ENCODE measurements around the gene CUL1.
"Not testable (repeated sequence)": the region's sequence is repeated elsewhere in the genome, so short reads cannot be mapped to it uniquely, and the experiment has no call there.

The CUL1 gene

DNA sequence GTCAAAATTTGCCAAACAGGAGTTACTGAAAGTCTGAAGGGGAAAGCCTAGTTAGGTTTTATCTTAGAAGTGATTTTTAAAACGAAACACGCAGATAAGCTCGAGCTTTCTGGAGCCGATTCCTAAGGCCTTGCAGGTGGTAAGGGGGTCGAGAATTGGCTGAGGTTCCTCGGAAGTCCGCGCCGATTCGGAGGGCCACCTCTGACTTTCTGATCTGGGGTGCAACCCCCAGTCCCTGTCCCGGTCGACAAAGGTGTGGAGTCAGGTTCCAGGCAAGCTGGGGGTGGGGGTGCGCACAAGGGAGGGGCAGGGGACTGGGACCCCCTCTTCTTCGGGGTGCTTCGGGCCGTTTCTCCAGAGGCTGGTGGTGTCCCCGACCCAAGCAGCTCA is 701 bp upstream of the CUL1 start:
- DNase-seq, result no peak

- no peak for DNase-seq
Measured at GRCh38 chr7:148699024-148699781, 500 bp downstream of the CUL1 start.

DNA sequence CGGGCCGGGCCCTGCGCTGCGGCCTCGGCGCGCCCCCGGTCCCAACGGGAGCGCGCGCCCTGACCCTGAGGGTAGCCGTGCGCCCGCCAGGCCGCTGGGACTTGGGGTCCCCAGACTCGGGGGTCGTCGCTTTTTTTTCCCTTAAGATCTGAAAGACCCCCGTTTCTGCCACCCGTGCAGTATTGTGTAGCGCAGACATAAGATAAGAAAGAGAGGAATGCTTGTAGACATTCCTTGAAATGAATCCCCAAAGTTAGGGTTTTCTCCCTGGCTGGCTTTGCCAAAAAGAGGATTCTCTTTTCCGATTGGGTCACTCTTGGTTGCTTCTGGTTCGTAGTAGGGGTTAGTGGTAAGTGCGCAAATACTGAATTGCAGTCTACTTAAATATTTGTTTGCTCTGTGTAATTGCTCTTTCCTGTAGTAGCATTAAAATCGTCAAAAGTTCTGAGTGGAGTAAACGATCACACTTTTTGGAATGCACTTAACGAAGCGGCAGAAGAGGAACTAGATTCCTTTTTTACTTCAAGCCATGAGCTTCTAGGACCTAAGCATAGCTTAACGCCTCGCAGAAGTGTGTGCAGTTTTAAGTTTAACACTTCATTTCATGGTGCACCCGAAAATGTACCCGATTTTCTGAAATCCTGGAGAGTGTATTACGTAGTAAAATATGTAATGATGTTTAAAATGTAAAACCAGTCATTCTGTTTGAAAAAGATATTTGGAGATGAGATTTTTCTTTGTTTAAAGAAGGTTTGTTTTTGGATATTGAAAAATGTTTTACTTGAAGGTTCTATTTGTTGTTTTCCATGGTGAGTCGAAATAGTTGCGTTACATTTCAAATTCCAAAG is 1.3 kb downstream of the CUL1 start:
- no peak for DNase-seq

DNA sequence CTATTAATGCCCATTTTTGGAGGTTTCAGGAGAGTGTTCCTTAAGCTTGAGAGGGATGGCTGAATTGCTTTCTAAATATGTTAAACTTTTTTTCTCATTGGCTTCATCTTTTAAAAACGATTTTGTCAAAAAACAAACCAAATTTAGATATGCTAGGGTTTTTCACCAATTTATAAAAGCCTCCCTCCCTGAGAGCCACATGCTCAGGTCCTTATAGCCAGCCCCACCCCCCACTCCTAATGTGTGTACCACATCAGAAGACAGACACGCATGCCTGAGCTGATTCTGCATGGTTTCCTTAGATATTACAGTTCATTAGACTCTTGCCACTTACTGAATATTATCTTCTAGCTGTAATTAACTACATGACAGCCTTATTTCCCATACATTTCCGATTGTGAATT is 2.0 kb downstream of the CUL1 start:
- DNase-seq, result no peak

DNA sequence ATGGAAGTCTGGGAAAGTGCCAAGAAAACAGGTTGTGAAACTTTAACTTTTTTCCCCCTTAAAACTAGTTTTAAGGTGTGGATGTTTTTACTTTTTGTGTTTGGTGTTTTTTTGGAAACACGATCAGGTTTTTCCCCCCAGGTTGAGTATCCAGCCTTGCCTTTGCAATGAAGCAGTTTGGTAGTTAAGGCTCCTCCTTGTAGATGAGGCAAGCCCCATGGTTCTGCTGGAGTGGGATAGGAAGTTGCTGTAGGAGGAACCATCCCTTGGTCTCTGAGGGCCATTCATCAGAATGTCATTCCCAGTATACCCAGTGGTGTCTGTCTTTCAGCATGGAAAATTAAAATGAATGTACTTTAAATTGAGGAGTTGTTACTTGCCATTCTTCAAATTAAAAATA is 2.7 kb downstream of the CUL1 start:
- DNase-seq, result no peak

GRCh38 chr7:148702876-148703670 is 4.4 kb downstream of the CUL1 start:
- DNase-seq, result no peak

- DNase-seq, result not testable (repeated sequence)
Measured at GRCh38 chr7:148703671-148703962, 4.9 kb downstream of the CUL1 start.

GRCh38 chr7:148704189-148704588 is 5.5 kb downstream of the CUL1 start:
- no peak for DNase-seq

DNA sequence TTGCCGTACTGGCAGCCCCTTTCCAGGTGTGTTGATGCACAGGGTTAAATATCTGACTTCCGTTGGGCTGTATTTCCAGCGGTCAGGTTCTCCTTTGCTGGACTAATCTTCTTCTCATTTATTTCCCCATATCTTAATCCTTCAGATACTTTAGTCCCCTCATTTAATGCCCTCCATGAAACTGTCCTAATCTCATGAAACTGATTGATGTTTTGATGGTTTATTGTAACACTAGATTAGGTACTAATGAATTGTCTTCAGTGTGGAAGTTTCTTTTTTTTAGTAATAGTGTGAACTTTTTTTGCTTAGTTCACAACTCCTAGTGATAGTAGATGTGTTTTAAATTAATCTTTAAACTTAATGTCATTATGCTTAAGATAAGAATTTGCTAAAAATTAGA is 6.3 kb downstream of the CUL1 start:
- DNase-seq, result no peak

GRCh38 chr7:148706368-148706767 is 7.7 kb downstream of the CUL1 start:
- no peak for DNase-seq

DNA sequence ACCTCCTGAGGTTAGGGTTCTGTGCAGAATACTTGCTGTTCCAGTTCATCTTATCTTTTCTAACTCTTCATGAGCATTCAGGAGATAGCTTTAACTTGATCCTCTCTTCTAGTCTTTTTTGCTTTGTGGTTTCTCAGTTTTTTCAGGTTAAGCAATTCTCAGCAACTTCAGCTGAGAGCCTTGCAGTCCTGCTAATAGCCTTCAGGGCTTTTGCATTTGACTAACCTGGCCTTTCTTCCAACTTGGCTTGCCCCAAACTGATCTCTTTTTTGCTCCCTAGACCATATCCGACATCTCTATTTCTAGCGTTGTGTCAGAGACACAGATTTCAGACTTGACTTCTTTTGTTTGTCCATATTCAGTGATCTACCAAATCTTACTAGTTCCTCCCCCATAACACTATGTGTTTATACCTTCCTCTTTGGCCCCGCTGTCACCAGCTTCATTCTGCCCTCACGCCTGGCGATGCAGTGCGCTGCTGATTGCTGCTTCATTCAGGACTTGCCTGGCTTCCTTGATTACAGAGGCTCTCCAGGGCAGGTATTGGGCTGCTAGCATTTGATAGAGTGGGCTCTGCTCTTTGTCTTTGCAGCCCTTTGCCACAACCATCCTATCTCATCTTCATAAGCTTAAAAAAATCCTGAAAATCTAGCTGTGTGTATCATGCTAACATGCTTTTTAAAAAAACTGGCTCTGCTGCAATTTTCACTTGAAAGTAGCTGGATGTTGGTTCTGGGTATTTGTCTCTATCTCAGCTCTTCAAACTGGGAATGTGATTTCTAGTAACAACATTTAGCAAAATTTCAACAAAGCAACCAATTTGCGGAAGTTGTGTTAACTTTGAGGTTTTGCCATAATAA is 9.6 kb downstream of the CUL1 start:
- DNase-seq, result no peak

- no peak for DNase-seq
Measured at GRCh38 chr7:148709014-148709413, 10.3 kb downstream of the CUL1 start.

DNA sequence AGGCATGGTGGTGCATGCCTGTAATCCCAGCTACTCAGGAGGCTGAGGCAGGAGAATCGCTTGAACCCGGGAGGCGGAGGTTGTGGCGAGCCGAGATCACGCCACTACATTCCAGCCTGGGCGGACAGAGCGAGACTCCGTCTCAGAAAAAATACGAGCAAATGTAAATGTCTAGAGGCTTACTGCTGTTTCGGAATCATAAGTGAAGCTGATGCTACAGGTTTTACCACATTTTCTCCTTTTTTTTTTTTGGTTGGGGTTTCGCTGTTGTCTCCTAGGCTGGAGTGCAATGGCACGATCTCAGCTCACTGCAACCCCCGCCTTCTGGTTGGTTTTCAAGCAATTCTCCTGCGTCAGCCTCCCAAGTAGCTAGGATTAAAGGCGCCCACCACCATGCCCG is 11.7 kb downstream of the CUL1 start:
- not testable (repeated sequence) for DNase-seq

DNA sequence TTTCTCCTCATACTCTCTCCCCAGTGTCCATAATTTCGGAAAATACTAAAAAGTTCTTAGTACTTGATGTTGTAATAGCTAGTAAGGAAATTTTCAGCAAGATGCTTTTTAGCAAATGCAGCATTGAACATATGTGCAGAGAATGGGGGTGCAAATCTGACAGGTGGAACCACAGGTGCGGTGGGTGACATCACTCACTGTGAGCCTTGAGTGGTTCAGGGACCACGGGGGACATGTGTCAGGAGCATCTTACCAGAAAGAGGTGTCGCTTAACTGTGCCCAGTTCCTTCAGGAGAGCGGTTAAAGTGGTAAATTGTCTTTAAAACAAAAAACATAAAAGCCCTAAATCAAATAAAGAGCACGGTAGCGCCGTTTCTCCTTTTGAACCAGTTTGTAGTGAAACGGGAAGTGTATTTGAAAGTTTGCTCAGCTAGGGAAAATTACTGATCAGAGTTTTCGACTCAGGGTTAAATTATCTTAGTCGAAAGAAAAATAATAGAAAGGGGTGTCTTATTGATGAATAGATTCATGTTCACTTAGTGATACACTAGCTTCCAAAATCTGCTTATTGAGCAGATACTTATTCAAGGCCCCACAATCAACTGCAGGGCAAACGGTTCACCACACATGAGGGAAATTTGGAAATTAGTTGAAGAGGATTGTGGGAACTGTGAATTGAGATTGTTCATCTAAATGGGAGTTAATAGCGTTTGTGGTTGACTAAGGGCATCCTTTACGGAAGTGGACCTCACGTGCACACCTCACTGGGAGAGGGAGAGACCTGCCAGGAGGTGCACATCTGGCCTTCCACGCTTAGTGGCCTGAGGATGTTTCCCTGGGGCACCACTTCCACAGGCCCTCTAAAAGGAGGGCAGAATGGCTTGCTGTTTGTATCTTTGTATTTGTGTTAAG is 12.7 kb downstream of the CUL1 start:
- no peak for DNase-seq

GRCh38 chr7:148712678-148713329 is 14.1 kb downstream of the CUL1 start:
- no peak for DNase-seq

DNA sequence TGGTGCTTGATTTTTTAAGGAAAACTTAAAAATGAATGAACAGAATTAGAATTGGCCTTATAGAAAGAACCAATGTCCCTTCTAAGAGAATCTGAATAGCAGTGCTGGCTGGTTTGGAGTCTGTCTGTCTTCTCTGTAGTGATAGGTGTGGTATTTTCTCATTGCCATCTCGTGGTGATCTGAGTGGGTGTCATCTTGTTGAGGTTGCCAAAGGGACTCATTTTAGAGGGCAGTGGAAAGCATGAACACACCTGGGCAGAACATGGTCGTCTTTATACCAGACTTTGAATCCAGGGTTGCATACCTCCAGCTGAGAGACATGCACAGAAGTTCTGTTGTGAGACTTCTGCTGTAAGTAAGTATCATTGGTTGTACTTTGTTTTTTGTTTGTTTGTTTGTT is 15.8 kb downstream of the CUL1 start:
- no peak for DNase-seq

DNA sequence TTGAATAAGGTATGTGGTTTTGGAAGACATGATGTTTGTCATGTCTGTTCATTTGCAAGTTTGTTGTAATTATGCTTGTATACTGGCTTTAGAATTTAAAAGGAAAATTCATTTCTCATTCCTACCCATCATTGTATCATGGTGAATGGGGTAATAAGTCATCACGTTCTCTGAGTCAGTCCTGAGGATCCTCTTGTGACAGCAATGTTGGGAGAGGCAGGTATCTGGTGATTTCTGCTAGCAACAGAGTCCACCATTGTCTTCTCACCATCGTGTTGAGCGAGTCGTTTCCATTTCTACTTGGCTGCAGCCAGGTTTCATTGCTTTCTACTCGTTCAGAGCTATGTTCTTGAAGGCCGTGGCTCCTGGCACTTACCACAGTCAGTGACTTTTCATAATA is 16.3 kb downstream of the CUL1 start:
- no peak for DNase-seq

- no peak for DNase-seq
Measured at GRCh38 chr7:148717266-148717793, 18.6 kb downstream of the CUL1 start.

DNA sequence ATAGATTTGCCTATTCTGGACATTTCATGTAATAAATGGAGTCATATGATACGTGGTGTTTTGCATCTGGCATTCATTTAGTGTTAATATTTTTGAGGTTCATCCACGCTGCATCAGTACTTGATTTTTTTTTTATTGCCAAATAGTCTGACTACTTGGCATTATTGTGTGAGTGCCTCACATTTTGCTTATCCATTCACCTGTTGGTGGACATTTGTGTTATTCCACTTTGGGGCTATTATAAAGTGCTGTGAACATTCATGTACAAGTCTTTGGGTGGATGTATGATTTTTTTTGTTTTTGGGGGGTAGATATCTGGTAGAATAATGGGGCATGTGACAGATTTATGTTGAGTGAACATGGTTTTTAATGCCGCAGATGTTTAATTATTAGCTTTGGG is 19.7 kb downstream of the CUL1 start:
- no peak for DNase-seq

DNA sequence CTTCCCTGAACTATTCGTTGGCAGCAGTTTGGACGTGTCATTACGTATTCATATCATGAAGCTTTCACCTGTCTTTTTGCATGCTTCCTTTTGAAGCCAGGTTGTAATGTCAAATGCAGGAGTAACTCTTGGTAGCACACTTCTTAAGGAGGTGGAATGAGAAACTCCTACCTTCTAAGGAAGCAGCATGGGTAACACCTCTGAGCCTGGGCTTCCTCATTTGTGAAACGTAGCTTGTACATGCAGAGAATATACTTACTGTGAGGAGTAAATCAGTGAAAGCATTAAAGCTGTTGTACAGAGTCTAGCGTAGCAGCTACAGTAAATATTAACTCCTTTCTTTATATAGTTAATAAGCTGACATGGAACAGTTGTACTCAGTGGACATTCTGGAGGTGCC is 21.1 kb downstream of the CUL1 start:
- DNase-seq, result no peak

- DNase-seq, result no peak
Measured at GRCh38 chr7:148720472-148720871, 21.8 kb downstream of the CUL1 start.
